Neural cell (in vitro differentiated cells): ENCODE data around the gene GFRA4. TPM values are rescaled to one million over a fixed set of nuclear protein-coding genes. Genes with fewer than 3 reads are reported as not detected.

Experiments
- H2AFZ ChIP-seq: fragments of 200-600, 300-800 bp; sonication (generic), shearing (Covaris generic); 2 replicates; pipeline ENCODE4 v1.6.0; 2014; ENCODE audit warnings: low read depth, mild to moderate bottlenecking, antibody characterized with exemption, low read length, moderate library complexity
- H3F3A ChIP-seq: fragments of 200-600 bp; shearing (Covaris generic); 2 replicates; pipeline ENCODE4 v1.6.1; 2016; ENCODE audit warnings: mild to moderate bottlenecking, moderate library complexity, mixed read lengths, antibody characterized with exemption, low read length; ENCODE audit not compliant: insufficient read depth, poor library complexity, severe bottlenecking
- H3K27ac ChIP-seq: fragments of 200-600, 300-800 bp; sonication (generic), shearing (Covaris generic); 2 replicates; pipeline ENCODE4 v1.5.1; 2014; ENCODE audit warnings: mild to moderate bottlenecking, low read length, moderate library complexity
- H3K27me3 ChIP-seq: fragments of 300-800, 200-600 bp; sonication (generic), shearing (Covaris generic); 2 replicates; pipeline ENCODE4 v1.6.0; 2014; ENCODE audit warnings: mild to moderate bottlenecking, low read depth, low read length, moderate library complexity; ENCODE audit not compliant: insufficient read depth
- H3K36me3 ChIP-seq: fragments of 300-800, 200-600 bp; sonication (generic), shearing (Covaris generic); 2 replicates; pipeline ENCODE4 v1.5.1; 2014; ENCODE audit warnings: mild to moderate bottlenecking, antibody characterized with exemption, low read length, moderate library complexity; ENCODE audit not compliant: insufficient read depth
- H3K4me2 ChIP-seq: fragments of 300-800, 200-600 bp; sonication (generic), shearing (Covaris generic); 2 replicates; pipeline ENCODE4 v1.6.0; 2014; ENCODE audit warnings: mild to moderate bottlenecking, low read length
- H3K4me3 ChIP-seq: fragments of 300-800, 200-600 bp; sonication (generic), shearing (Covaris generic); 2 replicates; pipeline ENCODE4 v1.5.1; 2014; ENCODE audit warnings: mild to moderate bottlenecking, low read length, moderate library complexity
- H3K79me2 ChIP-seq: fragments of 200-600 bp; shearing (Covaris generic); replicated peaks from 2 replicates; pipeline ENCODE4 v1.6.0; 2014; ENCODE audit warnings: mild to moderate bottlenecking, low read length, moderate library complexity; ENCODE audit not compliant: insufficient read depth
- H3K9ac ChIP-seq: fragments of 300-800, 200-600 bp; sonication (generic), shearing (Covaris generic); 2 replicates; pipeline ENCODE4 v1.6.1; 2016; ENCODE audit warnings: mild to moderate bottlenecking, low read length, mixed read lengths
- H3K9me2 ChIP-seq: fragments of 200-600 bp; shearing (Covaris generic); 2 replicates; pipeline ENCODE4 v1.6.1; 2016; ENCODE audit warnings: mild to moderate bottlenecking, low read length, mixed read lengths; ENCODE audit not compliant: insufficient read depth
- H3K9me3 ChIP-seq: fragments of 200-600, 300-800 bp; sonication (generic), shearing (Covaris generic); 2 replicates; pipeline ENCODE4 v1.6.1; 2016; ENCODE audit warnings: mild to moderate bottlenecking, mixed run types, low read length, moderate library complexity, mixed read lengths
- H4K20me1 ChIP-seq: fragments of 200-600 bp; shearing (Covaris generic); 2 replicates; pipeline ENCODE4 v1.6.1; 2016; ENCODE audit warnings: mild to moderate bottlenecking, mixed run types; ENCODE audit not compliant: insufficient read depth
- EP300 ChIP-seq: fragments of 450-650 bp; conservative IDR thresholded peaks from 2 replicates; pipeline ENCODE4 v1.6.1; 2014; ENCODE audit warnings: antibody characterized with exemption, mild to moderate bottlenecking, moderate library complexity; ENCODE audit not compliant: poor library complexity, severe bottlenecking
- EZH2 ChIP-seq: fragments of 200-600, 300-800 bp; shearing (Covaris generic), sonication (generic); IDR thresholded peaks from 2 replicates; pipeline ENCODE4 v1.6.1; 2014; ENCODE audit warnings: antibody characterized with exemption, low read length, borderline replicate concordance, mild to moderate bottlenecking; ENCODE audit not compliant: insufficient read depth, poor library complexity, severe bottlenecking
- MXI1 ChIP-seq: fragments of 450-650 bp; conservative IDR thresholded peaks from 2 replicates; pipeline ENCODE4 v1.6.1; 2014; ENCODE audit warnings: antibody characterized with exemption, mild to moderate bottlenecking; ENCODE audit not compliant: poor library complexity, severe bottlenecking
- POLR2AphosphoS5 ChIP-seq: IDR thresholded peaks from 2 replicates; pipeline ENCODE4 v1.6.1; 2012
- RAD21 ChIP-seq: fragments of 450-650 bp; conservative IDR thresholded peaks from 2 replicates; pipeline ENCODE4 v1.6.1; 2014; ENCODE audit warnings: antibody characterized with exemption, mild to moderate bottlenecking, moderate library complexity
- SMC3 ChIP-seq: fragments of 450-650 bp; conservative IDR thresholded peaks from 2 replicates; pipeline ENCODE4 v1.6.1; 2014; ENCODE audit warnings: antibody characterized with exemption, mild to moderate bottlenecking, moderate library complexity; ENCODE audit not compliant: poor library complexity
- TAF1 ChIP-seq: IDR thresholded peaks from 2 replicates; pipeline ENCODE4 v1.6.1; 2012; ENCODE audit warnings: low read depth
- polyA plus RNA-seq: library from polyadenylated mRNA; depleted of rRNA; stranded (reverse); fragments of >200 nt; gene quantifications from 2 replicates; pipeline ENCODE4 v1.2.3, GENCODE V29; 2014
- TF ChIP-seq, protein P1 (sequence below): IDR thresholded peaks from 2 replicates; pipeline ENCODE4 v1.6.1; 2012; ENCODE audit warnings: borderline replicate concordance
- TF ChIP-seq, protein P2 (sequence below): fragments of 450-650 bp; IDR thresholded peaks from 2 replicates; pipeline ENCODE4 v1.5.1; 2014; ENCODE audit warnings: antibody characterized with exemption, mild to moderate bottlenecking, moderate library complexity; ENCODE audit not compliant: poor library complexity, severe bottlenecking

Gene GFRA4
- polyA plus RNA-seq, 1 donor from 2014 or later, result not detected

DNA sequence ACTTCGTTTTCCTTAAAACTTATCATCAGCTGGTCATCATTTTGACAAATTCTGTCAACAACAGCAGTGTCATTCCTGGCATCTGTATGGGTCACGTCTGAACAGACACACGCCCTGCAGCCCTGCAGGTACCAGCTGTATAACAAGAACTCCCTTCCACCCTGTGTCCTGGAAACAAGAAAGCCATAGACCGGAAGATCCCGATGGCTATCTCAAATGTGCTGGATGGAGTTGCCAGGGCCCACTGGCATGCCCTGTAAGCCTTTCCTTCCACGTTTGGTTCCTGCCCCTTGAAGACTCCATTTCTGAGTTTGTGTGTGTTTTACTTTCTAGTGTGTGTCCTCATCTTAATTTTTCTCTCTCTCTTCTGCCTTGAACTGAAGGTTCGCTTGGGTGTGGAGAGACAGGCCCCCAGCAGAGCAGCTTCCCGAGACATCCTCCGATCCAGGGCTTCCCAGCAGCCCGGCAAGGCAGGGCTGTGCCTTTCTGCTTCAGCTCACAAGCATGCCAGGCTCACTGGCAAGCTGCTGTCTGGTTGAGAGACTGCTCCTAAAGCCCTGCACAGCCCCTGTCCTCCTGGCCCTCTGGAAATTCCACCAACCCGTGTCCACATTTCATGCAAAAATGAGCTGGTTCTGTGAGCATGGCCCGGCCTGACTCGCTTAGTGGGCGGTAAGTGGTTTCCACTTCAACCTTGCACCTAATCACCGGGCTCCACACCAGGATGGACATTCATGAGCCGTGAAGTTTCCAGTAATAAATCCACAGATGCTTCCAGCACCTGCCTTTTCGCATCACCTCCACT lies 8.7 kb downstream of the GFRA4 start:
- Histone ChIP-seq H3K27ac (no peak overlapping the region), H3K9ac (no peak overlapping the region), H3K79me2 (no peaks in the 10 kb centered on the region), H3K4me3 (no peak overlapping the region), H3K36me3 (no peaks in the 10 kb centered on the region), H3K9me3 (no peaks in the 10 kb centered on the region), H2AFZ (no peak overlapping the region), H3F3A (no peaks in the 10 kb centered on the region), H3K27me3 (no peaks in the 10 kb centered on the region), H4K20me1 (no peaks in the 10 kb centered on the region), H3K9me2 (no peaks in the 10 kb centered on the region), H3K4me2 (no peak overlapping the region)
- TF ChIP-seq, protein P1, sequence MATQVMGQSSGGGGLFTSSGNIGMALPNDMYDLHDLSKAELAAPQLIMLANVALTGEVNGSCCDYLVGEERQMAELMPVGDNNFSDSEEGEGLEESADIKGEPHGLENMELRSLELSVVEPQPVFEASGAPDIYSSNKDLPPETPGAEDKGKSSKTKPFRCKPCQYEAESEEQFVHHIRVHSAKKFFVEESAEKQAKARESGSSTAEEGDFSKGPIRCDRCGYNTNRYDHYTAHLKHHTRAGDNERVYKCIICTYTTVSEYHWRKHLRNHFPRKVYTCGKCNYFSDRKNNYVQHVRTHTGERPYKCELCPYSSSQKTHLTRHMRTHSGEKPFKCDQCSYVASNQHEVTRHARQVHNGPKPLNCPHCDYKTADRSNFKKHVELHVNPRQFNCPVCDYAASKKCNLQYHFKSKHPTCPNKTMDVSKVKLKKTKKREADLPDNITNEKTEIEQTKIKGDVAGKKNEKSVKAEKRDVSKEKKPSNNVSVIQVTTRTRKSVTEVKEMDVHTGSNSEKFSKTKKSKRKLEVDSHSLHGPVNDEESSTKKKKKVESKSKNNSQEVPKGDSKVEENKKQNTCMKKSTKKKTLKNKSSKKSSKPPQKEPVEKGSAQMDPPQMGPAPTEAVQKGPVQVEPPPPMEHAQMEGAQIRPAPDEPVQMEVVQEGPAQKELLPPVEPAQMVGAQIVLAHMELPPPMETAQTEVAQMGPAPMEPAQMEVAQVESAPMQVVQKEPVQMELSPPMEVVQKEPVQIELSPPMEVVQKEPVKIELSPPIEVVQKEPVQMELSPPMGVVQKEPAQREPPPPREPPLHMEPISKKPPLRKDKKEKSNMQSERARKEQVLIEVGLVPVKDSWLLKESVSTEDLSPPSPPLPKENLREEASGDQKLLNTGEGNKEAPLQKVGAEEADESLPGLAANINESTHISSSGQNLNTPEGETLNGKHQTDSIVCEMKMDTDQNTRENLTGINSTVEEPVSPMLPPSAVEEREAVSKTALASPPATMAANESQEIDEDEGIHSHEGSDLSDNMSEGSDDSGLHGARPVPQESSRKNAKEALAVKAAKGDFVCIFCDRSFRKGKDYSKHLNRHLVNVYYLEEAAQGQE, result no peak
- TF ChIP-seq SMC3 (no peak), EZH2 (no peak), RAD21 (no peak), POLR2AphosphoS5 (no peak), TAF1 (no peak), EP300 (no peak), MXI1 (no peak)
- TF ChIP-seq, protein P2, sequence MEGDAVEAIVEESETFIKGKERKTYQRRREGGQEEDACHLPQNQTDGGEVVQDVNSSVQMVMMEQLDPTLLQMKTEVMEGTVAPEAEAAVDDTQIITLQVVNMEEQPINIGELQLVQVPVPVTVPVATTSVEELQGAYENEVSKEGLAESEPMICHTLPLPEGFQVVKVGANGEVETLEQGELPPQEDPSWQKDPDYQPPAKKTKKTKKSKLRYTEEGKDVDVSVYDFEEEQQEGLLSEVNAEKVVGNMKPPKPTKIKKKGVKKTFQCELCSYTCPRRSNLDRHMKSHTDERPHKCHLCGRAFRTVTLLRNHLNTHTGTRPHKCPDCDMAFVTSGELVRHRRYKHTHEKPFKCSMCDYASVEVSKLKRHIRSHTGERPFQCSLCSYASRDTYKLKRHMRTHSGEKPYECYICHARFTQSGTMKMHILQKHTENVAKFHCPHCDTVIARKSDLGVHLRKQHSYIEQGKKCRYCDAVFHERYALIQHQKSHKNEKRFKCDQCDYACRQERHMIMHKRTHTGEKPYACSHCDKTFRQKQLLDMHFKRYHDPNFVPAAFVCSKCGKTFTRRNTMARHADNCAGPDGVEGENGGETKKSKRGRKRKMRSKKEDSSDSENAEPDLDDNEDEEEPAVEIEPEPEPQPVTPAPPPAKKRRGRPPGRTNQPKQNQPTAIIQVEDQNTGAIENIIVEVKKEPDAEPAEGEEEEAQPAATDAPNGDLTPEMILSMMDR, result no peak

DNA sequence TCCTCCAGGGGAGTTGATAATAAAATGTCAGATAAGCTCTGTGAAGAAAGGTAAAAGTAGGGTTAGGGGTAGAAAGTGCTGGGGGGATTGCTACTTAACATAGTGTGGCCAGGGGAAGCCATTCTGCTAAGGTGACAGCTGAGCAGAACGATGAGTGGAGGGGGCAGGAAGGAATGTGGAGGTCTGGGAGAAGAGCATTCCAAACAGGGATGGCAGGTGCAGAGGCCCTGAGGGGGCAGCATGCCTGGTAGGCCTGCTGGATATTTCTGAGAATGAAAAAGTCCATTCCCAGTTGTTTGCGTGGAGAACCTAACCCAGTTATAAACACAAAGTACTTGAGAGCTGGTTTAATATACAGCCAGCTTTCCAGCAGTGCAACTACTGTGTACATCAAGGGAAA lies 9.3 kb downstream of the GFRA4 start:
- Histone ChIP-seq H3K9me2 (no peaks in the 10 kb centered on the region), H3K4me3 (no peak overlapping the region), H3K9ac (no peak overlapping the region), H4K20me1 (no peaks in the 10 kb centered on the region), H3K9me3 (no peaks in the 10 kb centered on the region), H3F3A (no peaks in the 10 kb centered on the region), H3K27ac (no peak overlapping the region), H3K79me2 (no peaks in the 10 kb centered on the region), H2AFZ (no peak overlapping the region), H3K27me3 (no peaks in the 10 kb centered on the region), H3K4me2 (no peak overlapping the region), H3K36me3 (no peaks in the 10 kb centered on the region)
- TF ChIP-seq TAF1 (no peak), EP300 (no peak), EZH2 (no peak), RAD21 (no peak), SMC3 (no peak), POLR2AphosphoS5 (no peak)
- TF ChIP-seq, protein P2, result no peak
- TF ChIP-seq, protein P1, result no peak
